GM12873 (cell line): ENCODE results near the gene TFCP2L1.

Experiments used
- CTCF ChIP-seq: IDR thresholded peaks from 2 replicates; pipeline ENCODE4 v1.5.1; 2012; ENCODE audit warnings: low read depth, mild to moderate bottlenecking, moderate library complexity, low read length, control low read depth; ENCODE audit not compliant: insufficient read depth; ENCODE audit errors: missing control alignments

Gene TFCP2L1

GRCh38 chr2:121247534-121247933 lies 37.5 kb downstream of the TFCP2L1 start:
- no peak for TF ChIP-seq CTCF

GRCh38 chr2:121246704-121247255 lies 38.2 kb downstream of the TFCP2L1 start:
- TF ChIP-seq CTCF, result no peak

- TF ChIP-seq CTCF, result no peak
Observed at GRCh38 chr2:121245913-121246312, 39.1 kb downstream of the TFCP2L1 start.

GRCh38 chr2:121245120-121245820 lies 39.7 kb downstream of the TFCP2L1 start:
- no peak for TF ChIP-seq CTCF

- TF ChIP-seq CTCF, result no peak
Observed at GRCh38 chr2:121244616-121245015, 40.4 kb downstream of the TFCP2L1 start.

GRCh38 chr2:121243821-121244460 lies 41.1 kb downstream of the TFCP2L1 start:
- TF ChIP-seq CTCF, result no peak

- no peak for TF ChIP-seq CTCF
Observed at GRCh38 chr2:121242976-121243375, 42.0 kb downstream of the TFCP2L1 start.
